ENCODE data around the gene EXOC3L1. TPM values are rescaled to one million over a fixed set of nuclear protein-coding genes. Genes with fewer than 3 reads are reported as not detected.
A peak's percentile ranks its signal among the peaks of the same experiment; 100 is the strongest.

The EXOC3L1 gene
- total RNA-seq, 1 donor from 2014 or later, result 15.6 TPM

- TF ChIP-seq CTCF (IDR thresholded peaks at IDR 0.05), result peak; percentile 89
- H3K27ac ChIP-seq, result no peak overlapping the region
- peak overlapping the region; percentile 73 for H3K4me3 ChIP-seq
- peaks cover 42% of the 10 kb centered on the region for H3K4me1 ChIP-seq
- ATAC-seq (peak; percentile 72 to 75), DNase-seq (peak; percentile 94)
- no peaks in the 10 kb centered on the region for H3K36me3 ChIP-seq
- no peaks in the 10 kb centered on the region for H3K9me3 ChIP-seq
- intact Hi-C loops (cut with DNase I), result no loop called here
- no peaks in the 10 kb centered on the region for H3K27me3 ChIP-seq (ENCODE audit: low read depth)
Observed at GRCh38 chr16:67184995-67185650, 4.8 kb downstream of the EXOC3L1 start.

- Histone ChIP-seq H3K36me3 (no peaks in the 10 kb centered on the region), H3K4me1 (peaks cover 42% of the 10 kb centered on the region), H3K27ac (peak overlapping the region; percentile 94), H3K9me3 (no peaks in the 10 kb centered on the region), H3K4me3 (peak overlapping the region; percentile 73), H3K27me3 (ENCODE audit: low read depth) (no peaks in the 10 kb centered on the region)
- intact Hi-C loops (cut with DNase I), result no loop called here
- no peak for TF ChIP-seq CTCF (IDR thresholded peaks at IDR 0.05)
- ATAC-seq, result peak; percentile 28 to 39
- DNase-seq, result no peak
Observed at GRCh38 chr16:67184453-67184994, 5.4 kb downstream of the EXOC3L1 start.

GRCh38 chr16:67183627-67184452 lies 6.1 kb downstream of the EXOC3L1 start, which contains the start of gene MATCAP1:
Gene MATCAP1 (minus strand): TSS chr16:67183963. CDS start chr16:67180610, 3,353 bp downstream.
- DNase-seq (peak; percentile 95), ATAC-seq (peak; percentile 96)
- no peak for TF ChIP-seq CTCF (IDR thresholded peaks at IDR 0.05)
- Histone ChIP-seq H3K4me3 (peak within 1 kb of the TSS; percentile 73), H3K27ac (peak within 1 kb of the TSS; percentile 94), H3K9me3 (no peaks in the 10 kb centered on the region), H3K36me3 (no peaks in the 10 kb centered on the region), H3K27me3 (ENCODE audit: low read depth) (no peaks in the 10 kb centered on the region), H3K4me1 (peaks cover 46% of the 10 kb centered on the region)
- intact Hi-C loops (cut with DNase I), result no loop called here

GRCh38 chr16:67183284-67183626 lies 6.7 kb downstream of the EXOC3L1 start:
- DNase-seq, result no peak
- intact Hi-C loops (cut with DNase I), result no loop called here

More at GRCh38 chr16:67183284-67183626, 6.7 kb downstream of the EXOC3L1 start:
- no peak for TF ChIP-seq CTCF (IDR thresholded peaks at IDR 0.05)
- H3K4me3 ChIP-seq, result peak overlapping the region; percentile 73
- no peaks in the 10 kb centered on the region for H3K36me3 ChIP-seq
- peak overlapping the region; percentile 94 for H3K27ac ChIP-seq
- H3K4me1 ChIP-seq, result peaks cover 52% of the 10 kb centered on the region
- H3K27me3 ChIP-seq (ENCODE audit: low read depth), result no peaks in the 10 kb centered on the region
- ATAC-seq, result no peak
- H3K9me3 ChIP-seq, result no peaks in the 10 kb centered on the region
